Measurements from ENCODE around the gene NOS1AP.
"Not testable (repeated sequence)": the region's sequence is repeated elsewhere in the genome, so short reads cannot be mapped to it uniquely, and the experiment has no call there.

GRCh38 chr1:162418584-162418983, 349.1 kb downstream of the NOS1AP start:
- TF ChIP-seq CTCF (IDR thresholded peaks at IDR 0.05; ENCODE audit: low read depth, low read length); POLR2A (IDR thresholded peaks at IDR 0.05; ENCODE audit: extremely low read depth, insufficient read length); MAX (IDR thresholded peaks at IDR 0.05; ENCODE audit: low read depth, low read length): not testable (repeated sequence)
